ENCODE measurements around the gene SORCS2. TPM values are rescaled to one million over a fixed set of nuclear protein-coding genes. Genes with fewer than 3 reads are reported as not detected.

SORCS2 gene
- total and polyA plus RNA-seq, 2 of the 4 experiments (the other 2 are of a cell fraction): 0.36 to 0.62 TPM

DNA sequence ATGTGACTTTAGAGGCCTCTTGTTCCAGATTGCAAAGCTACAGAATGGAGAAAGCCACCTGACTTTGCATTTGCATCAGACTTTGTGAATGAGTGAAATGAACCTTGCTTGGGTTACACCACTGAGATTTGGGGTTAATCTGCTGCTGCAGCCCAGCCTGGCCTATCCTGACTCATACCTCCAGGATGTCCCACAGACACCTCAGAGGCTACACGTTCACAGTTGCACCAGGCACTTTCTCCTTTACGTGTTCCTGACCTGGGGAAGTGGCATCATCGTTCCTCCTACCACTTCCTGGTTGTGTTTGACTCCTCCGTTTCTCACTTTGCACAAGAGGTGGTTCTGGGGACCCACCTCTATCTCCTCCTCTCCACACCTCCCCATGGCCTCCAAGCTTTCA is 9.2 kb upstream of the SORCS2 start:
- DNase-seq: no peak

More for the DNA sequence above, 9.2 kb upstream of the SORCS2 start:
- Histone ChIP-seq H4K5ac (ENCODE audit: low read depth, low read length) (no peak overlapping the region), H3K14ac (replicated peaks; ENCODE audit: low read depth, low read length) (no peak overlapping the region), H2AFZ (replicated peaks; ENCODE audit: low read length, poor library complexity) (no peak overlapping the region), H2BK120ac (ENCODE audit: low read depth, low read length) (no peak overlapping the region), H3K4me1 (ENCODE audit: control insufficient read depth, insufficient read depth, low read length) (no peaks in the 10 kb centered on the region), H3K23ac (ENCODE audit: low read depth, low read length) (no peak overlapping the region), H2BK5ac (ENCODE audit: low read depth, low read length, poor library complexity, severe bottlenecking) (no peak overlapping the region), H3K27ac (ENCODE audit: insufficient read depth, low read length) (no peak overlapping the region), H3K9me1 (ENCODE audit: insufficient read depth, low read length) (no peaks in the 10 kb centered on the region), H4K8ac (ENCODE audit: low read depth in 2 of 2, low read length in 2 of 2) (no peak overlapping the region), H3K27me3 (ENCODE audit: control insufficient read depth, insufficient read depth, low read length) (peaks cover 34% of the 10 kb centered on the region), H2BK15ac (ENCODE audit: low read depth, low read length) (no peak overlapping the region), H3K4me2 (ENCODE audit: low read depth, low read length) (no peak overlapping the region), H4K20me1 (ENCODE audit: insufficient read depth, low read length) (no peaks in the 10 kb centered on the region), H3K56ac (ENCODE audit: extremely low read depth, insufficient read depth, low read length) (no peak overlapping the region), H2BK20ac (ENCODE audit: low read depth, low read length) (no peak overlapping the region), H2AK5ac (ENCODE audit: low read depth, low read length) (no peak overlapping the region), H2AK9ac (replicated peaks; ENCODE audit: low read depth, low read length, poor library complexity) (no peak overlapping the region), H3K9ac (ENCODE audit: low read depth, low read length) (no peak overlapping the region), H4K91ac (ENCODE audit: insufficient read depth, low read depth, low read length) (no peak overlapping the region), H3K9me3 (ENCODE audit: control insufficient read depth, insufficient read depth, low read length) (peaks cover 7% of the 10 kb centered on the region), H3K4me3 (ENCODE audit: insufficient read depth, low read depth, low read length) (no peak overlapping the region), H3K4ac (ENCODE audit: low read depth, low read length) (no peak overlapping the region), H3K36me3 (ENCODE audit: control insufficient read depth, insufficient read depth, low read length) (no peaks in the 10 kb centered on the region), H3K18ac (ENCODE audit: low read depth, low read length) (no peak overlapping the region), H3K79me1 (ENCODE audit: low read depth in 1 of 2, low read length in 2 of 2) (no peaks in the 10 kb centered on the region)
- in situ Hi-C loops (cut with MboI; ENCODE audit: low sequenced_read_pairs) (no loop called here), intact Hi-C loops (cut with micrococcal nuclease) (no loop called here), dilution Hi-C loops (cut with HindIII; ENCODE audit: low sequenced_read_pairs, unreplicated experiment) (no loop called here)
- no TSS peak for BruUV-seq (replicated peaks)
- WGBS, 2 experiments (ENCODE audit: extremely low coverage in 2 of 2, insufficient read length in 1 of 2): no CpG with 5 or more reads among the region's 4 CpGs
- no peak for ATAC-seq (ENCODE audit: low read depth)
- TF ChIP-seq, protein P1, sequence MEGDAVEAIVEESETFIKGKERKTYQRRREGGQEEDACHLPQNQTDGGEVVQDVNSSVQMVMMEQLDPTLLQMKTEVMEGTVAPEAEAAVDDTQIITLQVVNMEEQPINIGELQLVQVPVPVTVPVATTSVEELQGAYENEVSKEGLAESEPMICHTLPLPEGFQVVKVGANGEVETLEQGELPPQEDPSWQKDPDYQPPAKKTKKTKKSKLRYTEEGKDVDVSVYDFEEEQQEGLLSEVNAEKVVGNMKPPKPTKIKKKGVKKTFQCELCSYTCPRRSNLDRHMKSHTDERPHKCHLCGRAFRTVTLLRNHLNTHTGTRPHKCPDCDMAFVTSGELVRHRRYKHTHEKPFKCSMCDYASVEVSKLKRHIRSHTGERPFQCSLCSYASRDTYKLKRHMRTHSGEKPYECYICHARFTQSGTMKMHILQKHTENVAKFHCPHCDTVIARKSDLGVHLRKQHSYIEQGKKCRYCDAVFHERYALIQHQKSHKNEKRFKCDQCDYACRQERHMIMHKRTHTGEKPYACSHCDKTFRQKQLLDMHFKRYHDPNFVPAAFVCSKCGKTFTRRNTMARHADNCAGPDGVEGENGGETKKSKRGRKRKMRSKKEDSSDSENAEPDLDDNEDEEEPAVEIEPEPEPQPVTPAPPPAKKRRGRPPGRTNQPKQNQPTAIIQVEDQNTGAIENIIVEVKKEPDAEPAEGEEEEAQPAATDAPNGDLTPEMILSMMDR (conservative IDR thresholded peaks at IDR 0.05; ENCODE audit: low read depth, low read length): no peak
- TF ChIP-seq NFE2L2 (IDR thresholded peaks at IDR 0.05; ENCODE audit: low read depth, low read length) (no peak), RCOR1 (IDR thresholded peaks at IDR 0.05; ENCODE audit: insufficient replicate concordance, low read length) (no peak), SMC3 (IDR thresholded peaks at IDR 0.05; ENCODE audit: low read depth, low read length) (no peak), RFX5 (IDR thresholded peaks at IDR 0.05; ENCODE audit: low read depth, low read length) (no peak), MXI1 (IDR thresholded peaks at IDR 0.05; ENCODE audit: borderline replicate concordance, low read depth, low read length) (no peak), POLR2A (IDR thresholded peaks at IDR 0.05; ENCODE audit: low read depth, low read length) (no peak), FOS (IDR thresholded peaks at IDR 0.05; ENCODE audit: low read depth, low read length) (no peak), CHD1 (IDR thresholded peaks at IDR 0.05; ENCODE audit: low read depth, low read length) (no peak), CEBPB (IDR thresholded peaks at IDR 0.05; ENCODE audit: low read depth, low read length) (no peak)
- ChIA-PET CTCF (no interaction called here), POLR2A (ENCODE audit: unreplicated experiment) (no interaction called here)
